Renal pelvis (tissue), 4 donors: ENCODE measurements around the gene AFG3L2. TPM values are rescaled to one million over a fixed set of nuclear protein-coding genes. Genes with fewer than 3 reads are reported as not detected.
A peak's percentile ranks its signal among the peaks of the same experiment; 100 is the strongest.

ENCODE experiments used
- DNase-seq: peaks from one replicate; pipeline ENCODE4 v3.0.0-alpha.2; 2013
- polyA plus RNA-seq, 3 donors: library from polyadenylated mRNA; unstranded; fragments of 120-200 nt; gene quantifications; one replicate each; pipeline ENCODE4 v1.2.1, GENCODE V29; 2013; ENCODE audit not compliant: insufficient read length in 3 of 3

AFG3L2 gene
- polyA plus RNA-seq, 3 donors, result 66.9 to 74.9 (median 72.0) TPM

- no peak for DNase-seq
Observed at GRCh38 chr18:12366379-12366778, 10.6 kb downstream of the AFG3L2 start.

- no peak for DNase-seq
Observed at GRCh38 chr18:12362473-12363174, 14.4 kb downstream of the AFG3L2 start.

GRCh38 chr18:12361770-12362378 lies 15.2 kb downstream of the AFG3L2 start:
- no peak for DNase-seq

GRCh38 chr18:12359515-12359927 lies 17.5 kb downstream of the AFG3L2 start:
- DNase-seq, result no peak

- no peak for DNase-seq
Observed at GRCh38 chr18:12352188-12352587, 24.8 kb downstream of the AFG3L2 start.

- no peak for DNase-seq
Observed at GRCh38 chr18:12347895-12348294, 29.1 kb downstream of the AFG3L2 start.

GRCh38 chr18:12346240-12346565 lies 30.8 kb downstream of the AFG3L2 start:
- DNase-seq, result no peak

- DNase-seq, result no peak
Observed at GRCh38 chr18:12345491-12346239, 31.4 kb downstream of the AFG3L2 start.

GRCh38 chr18:12342661-12343060 lies 34.4 kb downstream of the AFG3L2 start:
- DNase-seq, result no peak

GRCh38 chr18:12340945-12341660 lies 35.9 kb downstream of the AFG3L2 start:
- DNase-seq, result no peak

GRCh38 chr18:12338382-12338781 lies 38.6 kb downstream of the AFG3L2 start:
- DNase-seq, result no peak

- DNase-seq, result peak; percentile 5
Observed at GRCh38 chr18:12336887-12337286, 40.1 kb downstream of the AFG3L2 start.

- DNase-seq, result no peak
Observed at GRCh38 chr18:12336171-12336613, 40.8 kb downstream of the AFG3L2 start.

- DNase-seq, result no peak
Observed at GRCh38 chr18:12335503-12335902, 41.5 kb downstream of the AFG3L2 start.

GRCh38 chr18:12334863-12335262 lies 42.2 kb downstream of the AFG3L2 start:
- no peak for DNase-seq

GRCh38 chr18:12334366-12334808 lies 42.6 kb downstream of the AFG3L2 start:
- DNase-seq, result no peak

GRCh38 chr18:12333506-12334290 lies 43.3 kb downstream of the AFG3L2 start:
- DNase-seq, result no peak

GRCh38 chr18:12330766-12331165 lies 46.3 kb downstream of the AFG3L2 start:
- no peak for DNase-seq

GRCh38 chr18:12329125-12329698 lies 47.8 kb downstream of the AFG3L2 start:
- no peak for DNase-seq

GRCh38 chr18:12328179-12328823 lies 48.7 kb downstream of the AFG3L2 start:
- no peak for DNase-seq
